GM19452 (cell line): ENCODE results near the gene CCDC57.

Source experiments
- ATAC-seq: cut with Tn5 transposase; IDR thresholded peaks from one replicate; pipeline ENCODE4 v1.9.1; 2021; ENCODE audit not compliant: unreplicated experiment

Gene CCDC57

DNA sequence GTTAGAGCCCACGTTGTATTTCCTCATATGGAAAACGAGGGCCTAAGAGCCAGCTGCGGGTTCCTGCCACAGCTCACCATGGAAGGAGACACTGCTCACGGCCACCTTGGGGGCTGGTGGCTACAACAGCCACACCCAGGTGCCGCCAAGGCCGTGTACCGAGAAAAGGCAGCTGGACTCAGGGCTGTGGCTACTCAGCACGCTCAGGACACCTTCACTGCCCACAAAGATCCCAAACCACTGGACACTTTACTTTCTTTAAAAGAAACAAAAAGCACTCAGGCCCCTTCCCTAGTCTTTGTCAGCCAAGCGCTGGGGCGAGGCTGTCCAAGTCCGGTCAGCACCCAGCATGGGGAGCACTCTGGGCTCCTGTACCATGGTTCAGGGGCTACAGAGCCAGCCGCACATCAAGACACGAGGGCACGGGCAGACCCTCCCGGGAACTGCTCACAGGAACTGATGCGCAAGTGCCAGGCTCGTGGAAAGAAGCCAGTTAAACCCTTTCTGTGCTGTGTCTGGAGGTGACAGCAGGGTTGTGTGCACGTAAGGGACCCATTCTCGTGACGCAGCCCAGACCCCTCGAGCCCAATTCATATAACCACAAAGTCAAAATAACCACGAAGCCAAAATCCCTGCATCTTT is 34.7 kb upstream of the CCDC57 start:
- ATAC-seq: no peak

GRCh38 chr17:82246365-82247181 is 33.9 kb upstream of the CCDC57 start:
- ATAC-seq: no peak

GRCh38 chr17:82246040-82246364 is 33.4 kb upstream of the CCDC57 start:
- ATAC-seq: no peak

DNA sequence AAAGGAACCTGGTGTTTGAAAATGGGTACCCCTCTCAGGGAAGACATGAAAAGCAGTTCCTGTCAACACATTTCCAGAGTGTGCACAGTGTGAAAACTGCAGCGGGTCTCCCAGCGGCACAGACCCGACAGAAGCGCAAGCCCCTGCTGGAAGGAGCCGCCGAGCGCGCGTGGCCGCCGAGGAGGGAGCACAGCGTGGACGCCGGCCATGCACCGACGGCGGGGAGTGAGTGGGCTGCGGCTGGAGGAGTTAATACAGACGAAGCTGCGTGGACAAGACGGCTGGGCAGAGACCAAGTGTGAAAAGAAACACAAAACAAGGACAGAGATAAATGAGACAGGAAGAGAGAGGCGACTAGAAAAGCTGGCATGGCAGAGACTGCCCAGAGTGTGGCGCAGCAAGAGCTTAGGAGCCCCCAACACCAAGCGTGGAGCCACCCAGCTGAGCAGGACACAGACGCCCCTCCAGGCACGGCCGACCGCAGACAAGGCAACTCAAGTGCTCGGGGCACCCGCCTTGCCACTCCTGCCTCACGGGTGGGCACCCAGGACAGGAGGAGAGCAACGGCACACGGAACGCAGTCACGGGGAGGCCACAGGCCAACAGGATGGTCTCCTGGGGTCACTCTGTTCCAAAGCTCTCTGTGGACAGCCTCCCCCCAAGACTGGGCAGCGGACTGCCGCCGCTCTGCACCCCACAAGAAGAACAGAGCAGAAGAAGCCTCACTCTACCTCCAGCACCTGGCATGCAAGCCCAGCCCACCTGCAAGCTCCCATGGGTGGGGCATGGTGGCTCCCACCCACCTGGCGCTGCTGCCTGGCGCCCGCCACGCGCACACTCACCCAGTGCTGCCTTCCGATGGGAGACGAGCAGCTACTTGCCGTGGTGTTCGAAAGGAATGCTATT is 32.7 kb upstream of the CCDC57 start:
- no peak for ATAC-seq

DNA sequence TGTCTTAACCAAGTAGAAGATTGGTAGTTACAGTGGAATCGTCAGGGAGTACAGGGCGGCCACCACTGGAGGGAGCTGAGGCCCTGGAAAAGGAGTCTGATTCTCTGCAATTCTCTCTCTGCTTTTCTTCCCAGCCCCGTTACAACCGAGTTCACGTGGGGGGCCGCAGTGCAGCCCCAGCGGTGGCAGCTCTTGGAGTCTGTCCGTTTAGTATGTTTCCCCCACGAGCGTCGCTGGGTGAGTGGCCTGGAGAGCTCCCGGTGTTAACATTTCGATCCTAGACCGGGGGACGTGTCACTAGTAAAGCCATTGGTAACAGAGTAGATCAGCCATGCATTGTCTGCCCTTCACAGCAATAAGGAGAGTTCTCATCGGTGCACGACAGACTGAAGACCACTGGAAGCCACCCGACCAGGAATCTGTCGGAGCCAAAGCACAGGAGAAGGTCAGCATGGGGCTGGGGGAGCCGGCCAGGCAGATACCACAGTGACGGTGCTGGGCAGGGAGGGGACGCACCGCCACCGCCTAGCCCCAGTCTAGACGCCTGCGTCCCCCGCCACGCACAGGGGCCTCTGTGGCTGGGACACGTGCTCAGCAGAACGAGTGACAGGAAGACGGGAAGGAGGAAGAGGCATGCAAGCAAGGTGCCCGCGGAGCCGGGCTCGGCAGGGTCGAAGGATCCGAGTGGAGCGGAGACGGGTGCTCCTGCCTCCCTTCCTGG is 31.9 kb upstream of the CCDC57 start:
- ATAC-seq: no peak

- ATAC-seq: no peak
Measured at GRCh38 chr17:82243648-82244412, 31.2 kb upstream of the CCDC57 start.

- ATAC-seq: no peak
Measured at GRCh38 chr17:82242977-82243647, 30.5 kb upstream of the CCDC57 start.

GRCh38 chr17:82242698-82242976 is 30.0 kb upstream of the CCDC57 start:
- ATAC-seq: no peak

- ATAC-seq: no peak
Measured at GRCh38 chr17:82241926-82242697, 29.5 kb upstream of the CCDC57 start.

- no peak for ATAC-seq
Measured at GRCh38 chr17:82241183-82241925, 28.7 kb upstream of the CCDC57 start.

DNA sequence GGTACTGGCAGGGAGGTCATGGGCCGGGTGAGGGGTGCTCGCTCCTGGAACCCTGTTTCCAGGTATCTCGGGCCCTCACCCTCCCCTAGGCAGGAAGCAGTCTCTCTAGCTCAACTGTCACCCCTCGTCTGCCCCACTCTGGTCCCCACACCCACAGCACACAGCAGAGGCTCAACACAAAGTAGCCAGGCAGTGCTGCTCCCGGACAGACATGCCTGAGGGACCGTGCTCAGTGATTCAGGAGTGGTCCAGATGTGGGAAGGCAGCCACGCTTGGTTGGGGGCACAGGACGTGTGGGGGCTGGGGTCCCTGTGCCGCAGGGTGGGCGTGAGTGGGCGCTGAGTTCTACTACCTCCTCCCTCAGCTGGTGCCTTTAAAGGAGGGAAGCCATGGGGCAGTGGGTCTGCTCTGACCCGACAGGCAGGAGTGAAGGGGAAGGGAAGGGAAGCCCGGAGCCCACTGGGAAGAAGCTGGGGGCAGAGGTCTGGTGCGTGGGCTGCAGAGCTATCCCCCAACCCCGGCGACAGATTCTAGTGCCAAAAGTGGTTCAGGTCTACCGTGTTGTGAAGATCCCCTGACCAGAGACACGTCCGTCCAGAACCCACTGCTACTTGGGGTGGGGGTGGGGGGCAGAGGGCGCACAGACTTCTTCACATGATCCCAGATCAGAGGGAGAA is 28.0 kb upstream of the CCDC57 start:
- no peak for ATAC-seq

- ATAC-seq: no peak
Measured at GRCh38 chr17:82239926-82240505, 27.4 kb upstream of the CCDC57 start.

DNA sequence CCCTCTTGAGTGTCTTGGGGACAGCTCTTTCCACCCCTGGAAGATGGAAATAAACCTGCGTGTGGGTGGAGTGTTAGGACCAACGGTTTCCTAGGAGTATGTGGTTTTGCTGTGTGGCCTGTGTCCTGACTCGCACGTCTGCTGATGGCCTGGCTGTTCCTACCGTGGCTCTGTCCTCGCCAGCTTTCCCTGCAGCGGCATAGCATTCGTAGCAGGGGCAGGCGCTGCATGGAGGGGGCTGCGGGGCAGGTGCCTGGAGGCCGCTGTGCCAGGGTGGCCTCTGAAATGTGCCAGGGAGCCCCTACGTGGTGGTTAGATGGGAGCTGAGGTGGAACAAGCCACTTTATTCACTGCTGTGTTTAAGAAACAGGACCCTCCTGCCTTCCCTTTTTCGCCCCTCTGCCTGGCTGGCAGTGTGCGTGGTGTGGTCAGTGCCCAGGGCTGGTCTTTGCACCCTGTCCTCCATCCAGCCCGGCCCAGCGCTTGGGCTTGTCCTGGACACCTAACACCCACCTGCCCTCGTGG is 26.8 kb upstream of the CCDC57 start:
- ATAC-seq: no peak

GRCh38 chr17:82238472-82239201 is 26.0 kb upstream of the CCDC57 start:
- ATAC-seq: no peak

DNA sequence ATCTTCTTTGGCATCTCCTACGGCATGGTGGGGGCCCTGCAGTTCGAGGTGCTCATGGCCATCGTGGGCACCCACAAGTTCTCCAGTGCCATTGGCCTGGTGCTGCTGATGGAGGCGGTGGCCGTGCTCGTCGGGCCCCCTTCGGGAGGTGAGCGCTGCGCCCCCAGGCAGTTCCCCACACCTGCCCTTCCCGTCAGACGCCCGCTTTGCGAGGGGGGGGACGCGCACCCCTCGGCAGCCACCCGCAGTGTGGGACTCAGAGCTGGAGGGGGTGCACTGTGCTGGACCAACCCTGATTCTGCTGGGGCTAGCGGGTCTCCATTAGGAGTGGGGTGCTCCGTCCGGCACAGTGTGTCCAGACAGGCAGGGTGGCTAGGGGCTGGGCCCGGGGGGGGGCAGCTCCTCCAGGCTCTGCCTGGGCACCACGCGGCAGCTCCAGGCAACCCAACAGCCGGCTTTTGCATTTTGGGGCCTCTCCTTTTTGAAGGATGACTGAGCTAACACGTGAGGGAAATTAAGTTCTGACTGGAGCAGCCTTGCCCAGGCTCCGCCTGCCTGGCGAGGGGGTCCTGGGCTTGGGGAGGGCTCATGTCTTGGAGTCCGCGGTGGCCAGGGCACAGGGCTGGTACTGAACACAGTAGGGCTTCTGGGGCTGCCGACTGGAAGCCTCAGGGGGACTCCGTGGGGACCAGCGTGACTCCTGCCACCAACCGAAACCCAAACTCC is 25.3 kb upstream of the CCDC57 start:
- ATAC-seq: no peak

DNA sequence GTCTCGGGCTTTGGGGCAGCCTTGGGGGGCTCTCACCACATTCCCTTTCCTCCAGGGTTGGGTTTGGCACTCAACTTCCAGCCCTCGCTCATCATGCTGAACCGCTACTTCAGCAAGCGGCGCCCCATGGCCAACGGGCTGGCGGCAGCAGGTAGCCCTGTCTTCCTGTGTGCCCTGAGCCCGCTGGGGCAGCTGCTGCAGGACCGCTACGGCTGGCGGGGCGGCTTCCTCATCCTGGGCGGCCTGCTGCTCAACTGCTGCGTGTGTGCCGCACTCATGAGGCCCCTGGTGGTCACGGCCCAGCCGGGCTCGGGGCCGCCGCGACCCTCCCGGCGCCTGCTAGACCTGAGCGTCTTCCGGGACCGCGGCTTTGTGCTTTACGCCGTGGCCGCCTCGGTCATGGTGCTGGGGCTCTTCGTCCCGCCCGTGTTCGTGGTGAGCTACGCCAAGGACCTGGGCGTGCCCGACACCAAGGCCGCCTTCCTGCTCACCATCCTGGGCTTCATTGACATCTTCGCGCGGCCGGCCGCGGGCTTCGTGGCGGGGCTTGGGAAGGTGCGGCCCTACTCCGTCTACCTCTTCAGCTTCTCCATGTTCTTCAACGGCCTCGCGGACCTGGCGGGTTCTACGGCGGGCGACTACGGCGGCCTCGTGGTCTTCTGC is 24.6 kb upstream of the CCDC57 start:
- ATAC-seq: no peak
